Heart left ventricle (tissue), 13 donors: ENCODE data around the gene CCDC82.

Experiments used
- POLR2A ChIP-seq, 2 donors: fragments of 450-650 bp; IDR thresholded peaks; one replicate each; pipeline ENCODE4 v1.6.1; 2017; ENCODE audit warnings: antibody characterized with exemption in 2 of 2, mild to moderate bottlenecking in 2 of 2, moderate library complexity in 2 of 2
- TF ChIP-seq, protein P1 (sequence below), 12 donors: fragments of 200-600 bp; sonication (generic) in 4 of 12; IDR thresholded peaks; one replicate each; pipeline versions ENCODE4 v1.5.0 to v1.8.0; 2018 to 2022; ENCODE audit warnings: antibody characterized with exemption in 12 of 12, mild to moderate bottlenecking in 5 of 12
- donor health status: ischemic (EF 13 %, LVEDD 7.1; RV severe dilation, severe dysfunction).
- donor health status: DM: no; HTN: yes; CAD: no.
- donor health status: DM: no; HTN: no; CAD: no.
- donor health status: ischemic (EF 25% LVEDD 6.9; RV normal size, moderate dysfunction).
- donor health status: ischemic (EF 25% LVEDD 5.7; RV mildly dilated, moderate dysfunction).
- donor health status: ischemic (EF 35%, LVEDD 5.7; RV mildly dilated, moderate dysfunction).
- donor health status: nonischemic (EF 11% LVEDD 7.7; RV severe dilation, severe dysfunction).
- donor health status: DM: yes; HTN: yes; CAD: no.
- donor health status: PGD.
- donor health status: ischemic (EF 29% LVEDD 5.4; RV normal size, mild dysfunction).
- donor health status: nonischemic (EF 23%, LVEDD 6.1; RV moderate dilation, normal function).

DNA sequence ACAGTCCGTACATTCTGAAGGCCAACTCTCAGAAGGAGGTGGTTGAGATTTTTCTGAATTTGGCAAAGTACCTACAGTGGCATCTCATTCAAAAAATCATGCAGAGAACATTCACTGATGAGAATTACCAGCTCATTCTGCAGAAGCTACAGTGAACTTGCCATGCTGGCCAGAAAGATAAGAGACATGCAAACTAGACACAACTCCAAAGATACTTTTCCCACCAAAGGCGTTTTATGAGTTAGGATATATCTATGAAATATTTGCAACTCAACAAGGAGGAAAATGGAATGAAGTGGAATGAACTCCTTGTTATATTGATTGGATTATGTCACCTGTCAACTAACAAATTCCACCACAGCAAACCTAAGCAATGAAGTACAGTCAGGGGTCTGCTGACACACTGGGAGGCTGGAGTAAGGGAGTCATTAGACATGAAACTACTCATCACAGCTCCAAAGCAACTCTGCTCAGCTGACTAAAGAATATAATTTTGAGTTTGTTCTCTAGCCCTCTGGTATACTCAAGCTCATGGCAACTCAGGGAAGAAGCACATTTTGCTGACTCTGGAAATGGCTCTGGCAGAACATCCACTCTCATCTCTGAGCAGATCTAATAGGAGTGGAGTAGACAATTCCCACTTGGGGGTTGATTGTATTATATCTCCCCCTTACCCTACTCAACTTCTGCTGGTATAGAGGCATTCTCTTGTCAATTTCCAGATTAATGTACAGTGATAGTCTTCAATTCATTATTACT is 69.6 kb downstream of the CCDC82 start:
- no peak for TF ChIP-seq POLR2A (IDR thresholded peaks at IDR 0.05)
- TF ChIP-seq, protein P1, sequence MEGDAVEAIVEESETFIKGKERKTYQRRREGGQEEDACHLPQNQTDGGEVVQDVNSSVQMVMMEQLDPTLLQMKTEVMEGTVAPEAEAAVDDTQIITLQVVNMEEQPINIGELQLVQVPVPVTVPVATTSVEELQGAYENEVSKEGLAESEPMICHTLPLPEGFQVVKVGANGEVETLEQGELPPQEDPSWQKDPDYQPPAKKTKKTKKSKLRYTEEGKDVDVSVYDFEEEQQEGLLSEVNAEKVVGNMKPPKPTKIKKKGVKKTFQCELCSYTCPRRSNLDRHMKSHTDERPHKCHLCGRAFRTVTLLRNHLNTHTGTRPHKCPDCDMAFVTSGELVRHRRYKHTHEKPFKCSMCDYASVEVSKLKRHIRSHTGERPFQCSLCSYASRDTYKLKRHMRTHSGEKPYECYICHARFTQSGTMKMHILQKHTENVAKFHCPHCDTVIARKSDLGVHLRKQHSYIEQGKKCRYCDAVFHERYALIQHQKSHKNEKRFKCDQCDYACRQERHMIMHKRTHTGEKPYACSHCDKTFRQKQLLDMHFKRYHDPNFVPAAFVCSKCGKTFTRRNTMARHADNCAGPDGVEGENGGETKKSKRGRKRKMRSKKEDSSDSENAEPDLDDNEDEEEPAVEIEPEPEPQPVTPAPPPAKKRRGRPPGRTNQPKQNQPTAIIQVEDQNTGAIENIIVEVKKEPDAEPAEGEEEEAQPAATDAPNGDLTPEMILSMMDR (IDR thresholded peaks at IDR 0.05): no peak
